GM21717 (cell line): Measurements from ENCODE around the gene LRRC4B.

Experiments
- ATAC-seq: cut with Tn5 transposase; IDR thresholded peaks from one replicate; pipeline ENCODE4 v1.9.1; 2021; ENCODE audit warnings: mild to moderate bottlenecking, moderate library complexity; ENCODE audit not compliant: unreplicated experiment

Gene LRRC4B

DNA sequence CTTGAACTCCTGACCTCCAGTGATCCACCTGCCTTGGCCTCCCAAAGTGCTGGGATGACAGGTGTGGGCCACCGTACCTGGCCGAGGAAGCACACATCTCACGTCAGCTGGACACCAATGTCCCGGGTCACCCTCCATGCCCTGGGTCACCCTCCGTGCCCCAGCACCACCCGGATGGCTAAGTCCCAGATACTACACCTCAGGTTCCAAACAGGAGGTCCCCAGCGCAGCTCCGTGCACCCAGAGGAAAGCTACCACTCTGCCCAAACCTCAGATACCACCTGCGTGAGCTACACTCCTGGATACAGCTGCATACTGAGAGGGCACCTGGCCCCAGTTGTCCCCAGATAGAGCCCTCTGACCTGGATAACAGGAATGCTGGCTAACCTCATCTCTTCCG, 14.0 kb downstream of the LRRC4B start:
- no peak for ATAC-seq

DNA sequence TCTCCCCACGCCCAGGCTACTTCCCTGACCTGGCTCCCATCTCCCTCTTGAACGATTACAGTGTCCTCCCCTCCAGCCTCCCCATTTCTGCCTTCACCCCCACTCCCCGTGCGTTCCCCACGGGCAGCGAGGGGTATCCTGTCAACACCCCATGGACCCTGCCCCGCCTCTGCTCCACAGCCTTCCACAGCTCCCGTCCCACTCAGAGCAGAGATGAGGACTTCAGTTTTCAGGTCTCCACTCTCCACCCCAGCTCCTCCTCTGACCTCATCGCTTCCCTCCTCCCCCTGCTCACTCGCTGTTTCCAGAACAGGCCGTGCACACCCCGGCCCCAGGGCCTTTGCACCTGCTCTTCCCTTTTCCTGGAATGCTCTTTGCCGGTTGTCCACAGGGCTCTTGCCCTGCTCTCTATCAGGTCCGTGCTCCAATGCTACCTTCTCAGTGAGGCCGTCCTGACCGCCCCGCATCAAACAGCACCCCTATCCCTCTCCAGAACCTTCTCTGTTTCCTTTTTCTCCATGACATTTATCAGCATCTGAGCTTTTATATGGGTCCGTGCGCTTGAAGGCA, 15.0 kb downstream of the LRRC4B start:
- ATAC-seq, result no peak

DNA sequence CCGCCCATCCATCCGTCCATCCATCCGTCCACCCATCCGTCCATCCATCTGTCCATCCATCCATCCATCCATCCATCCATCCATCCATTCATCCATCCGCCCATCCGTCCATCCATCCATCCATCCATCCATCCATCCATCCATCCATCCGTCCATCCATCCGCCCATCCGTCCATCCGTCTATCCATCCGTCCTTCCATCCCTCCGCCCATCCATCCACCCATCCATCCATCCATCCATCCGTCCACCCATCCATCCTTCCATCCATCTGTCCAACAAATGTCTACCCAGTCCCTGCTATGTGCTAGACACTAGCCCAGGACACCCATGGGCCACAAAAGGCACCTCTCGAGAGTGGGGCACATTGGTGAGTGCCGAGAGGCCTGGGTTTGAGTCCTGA, 15.7 kb downstream of the LRRC4B start:
- no peak for ATAC-seq

DNA sequence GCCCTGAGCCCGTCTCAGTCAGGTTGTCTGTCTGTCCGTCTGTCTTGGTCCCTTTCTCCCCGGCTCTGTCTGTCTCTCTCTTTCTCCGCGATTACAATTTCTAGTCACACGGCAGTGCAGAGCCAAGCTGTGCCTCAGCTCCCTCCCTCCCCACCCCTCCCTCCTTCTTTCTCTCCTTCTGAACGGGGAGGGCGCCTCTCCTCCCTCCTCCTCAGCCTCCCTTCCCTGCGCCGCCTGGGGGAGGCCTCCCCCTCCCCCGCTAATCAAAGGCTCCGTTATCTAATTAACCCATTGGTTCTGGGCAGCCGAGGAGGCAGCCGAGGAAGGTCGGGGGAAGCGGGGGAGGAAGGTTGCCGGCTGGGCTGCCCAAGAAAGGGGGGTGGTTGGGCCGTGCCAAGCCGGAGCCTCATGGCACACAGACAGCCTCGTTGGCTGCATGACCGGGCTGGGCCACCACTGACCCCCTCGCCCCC, 16.5 kb downstream of the LRRC4B start:
- ATAC-seq, result no peak

DNA sequence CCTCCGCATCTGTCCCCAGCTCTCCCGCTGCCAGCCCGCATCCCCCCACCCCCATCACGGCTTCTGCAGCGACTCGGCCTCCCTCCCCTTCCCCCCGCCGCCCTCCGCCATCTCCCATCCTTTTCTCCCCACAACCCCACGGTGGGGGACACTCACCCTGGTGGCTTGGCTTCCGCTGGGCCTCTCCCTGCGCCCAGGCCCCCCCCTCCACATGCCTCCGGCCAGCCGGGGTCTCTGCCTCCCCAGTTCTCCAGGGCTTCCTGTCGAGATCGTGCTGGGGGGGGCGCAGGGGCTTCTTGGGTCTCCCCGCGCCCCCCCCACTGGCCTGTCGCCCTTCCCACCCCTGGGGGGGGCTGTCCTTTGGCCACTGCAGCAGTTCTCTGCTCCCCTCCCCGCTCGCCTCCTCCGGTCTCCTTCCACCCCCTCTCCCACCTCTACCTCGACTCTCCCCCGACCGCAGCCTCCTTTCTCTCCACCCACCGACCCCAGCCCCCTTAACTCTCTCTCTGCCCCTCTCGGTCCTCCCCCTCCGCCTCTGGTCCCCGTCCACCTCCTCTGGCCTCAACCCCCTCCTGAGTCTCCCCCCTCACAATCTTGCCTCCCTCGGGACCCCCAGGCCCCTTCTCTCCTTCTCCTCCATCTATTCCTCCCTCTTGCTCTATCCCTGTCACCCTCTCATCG, 17.1 kb downstream of the LRRC4B start:
- ATAC-seq, result no peak

DNA sequence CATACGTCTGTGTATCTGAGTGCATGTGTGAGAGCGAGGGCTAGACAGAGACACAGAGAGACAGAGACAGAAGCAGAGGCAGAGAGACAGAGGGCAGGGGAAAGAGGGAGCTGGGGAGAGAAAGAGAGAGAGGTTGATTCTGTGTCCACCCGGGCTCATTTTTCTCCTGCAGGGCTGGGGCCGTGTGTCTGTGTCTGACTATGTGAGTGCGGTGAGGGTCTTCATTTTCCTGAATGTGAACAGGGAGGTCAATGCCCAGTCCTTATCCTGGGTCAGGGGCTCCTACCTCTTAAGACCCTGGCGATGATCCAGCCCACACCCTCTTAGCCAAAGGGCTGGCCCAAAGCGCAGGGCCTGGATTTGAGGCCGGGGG, 17.7 kb downstream of the LRRC4B start:
- no peak for ATAC-seq

DNA sequence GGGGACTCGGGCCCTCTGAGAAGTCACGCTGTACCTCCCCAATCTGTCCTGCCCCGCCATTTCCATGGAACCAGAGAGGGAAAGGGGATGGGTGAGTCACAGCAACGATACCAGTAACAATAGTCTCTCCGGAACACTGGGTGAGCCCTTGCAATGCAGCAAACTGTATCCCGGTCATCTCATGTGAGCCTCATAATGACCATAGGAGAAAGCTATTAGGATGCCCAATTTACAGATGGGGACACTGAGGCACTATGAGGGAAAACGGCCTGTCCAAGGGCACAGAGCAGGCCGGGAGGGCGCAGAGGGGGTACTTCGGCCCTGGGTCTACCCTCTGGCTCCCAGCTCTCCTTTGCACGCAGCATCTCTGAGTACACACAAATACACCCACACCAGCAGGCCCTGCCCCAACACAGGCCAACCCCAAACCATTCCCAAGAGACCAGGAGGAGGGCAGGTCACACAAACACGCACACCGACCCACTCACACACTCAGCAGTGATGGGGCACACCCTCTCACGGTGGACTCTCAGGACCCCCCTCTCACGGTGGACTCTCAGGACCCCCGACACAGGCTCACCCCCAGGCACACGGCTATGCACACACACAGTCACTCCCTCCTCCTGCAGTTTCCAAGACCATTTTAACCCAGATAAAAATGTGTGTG, 18.2 kb downstream of the LRRC4B start:
- no peak for ATAC-seq

DNA sequence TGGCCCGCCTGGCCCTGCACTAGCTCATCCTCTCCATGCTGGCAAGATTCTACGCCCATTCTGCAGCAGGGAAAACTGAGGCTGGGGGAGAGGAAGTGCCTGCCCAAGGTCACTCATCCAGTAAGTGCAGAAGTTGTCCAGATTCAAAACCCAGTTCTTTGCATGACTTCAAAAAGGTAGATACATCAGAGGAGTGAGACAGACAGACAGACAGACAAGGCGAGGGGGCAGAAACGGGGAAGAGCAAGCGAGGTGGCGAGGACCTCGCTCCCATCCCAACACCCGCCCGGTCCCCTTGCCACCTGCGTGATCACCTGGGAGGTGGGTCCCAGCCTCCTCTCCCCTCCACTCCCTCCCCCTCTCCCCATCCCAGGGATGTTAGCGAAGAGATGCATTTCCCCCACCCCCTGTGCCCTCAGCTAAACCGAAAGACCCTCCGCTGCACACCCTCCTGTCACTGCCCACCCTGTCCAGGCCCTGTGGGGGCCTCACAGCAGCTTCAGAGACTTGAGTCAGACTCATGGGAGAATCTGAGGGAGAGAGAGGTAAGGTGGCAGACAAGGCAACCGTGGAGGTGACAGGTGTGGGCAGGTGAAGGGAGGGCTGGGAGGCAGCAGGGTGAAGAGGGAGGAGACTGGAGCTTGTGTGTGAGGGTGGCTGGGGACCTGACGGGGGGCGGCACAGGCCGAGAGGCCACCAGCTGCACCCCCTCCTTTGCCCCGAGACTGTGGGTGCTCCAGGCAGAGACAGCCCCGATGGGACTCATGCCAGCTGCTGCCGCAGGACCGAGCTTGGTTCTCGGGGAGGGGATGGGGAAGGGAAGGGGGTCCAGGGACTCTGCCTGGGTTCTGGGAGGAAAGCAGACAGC, 18.9 kb downstream of the LRRC4B start:
- ATAC-seq, result no peak

DNA sequence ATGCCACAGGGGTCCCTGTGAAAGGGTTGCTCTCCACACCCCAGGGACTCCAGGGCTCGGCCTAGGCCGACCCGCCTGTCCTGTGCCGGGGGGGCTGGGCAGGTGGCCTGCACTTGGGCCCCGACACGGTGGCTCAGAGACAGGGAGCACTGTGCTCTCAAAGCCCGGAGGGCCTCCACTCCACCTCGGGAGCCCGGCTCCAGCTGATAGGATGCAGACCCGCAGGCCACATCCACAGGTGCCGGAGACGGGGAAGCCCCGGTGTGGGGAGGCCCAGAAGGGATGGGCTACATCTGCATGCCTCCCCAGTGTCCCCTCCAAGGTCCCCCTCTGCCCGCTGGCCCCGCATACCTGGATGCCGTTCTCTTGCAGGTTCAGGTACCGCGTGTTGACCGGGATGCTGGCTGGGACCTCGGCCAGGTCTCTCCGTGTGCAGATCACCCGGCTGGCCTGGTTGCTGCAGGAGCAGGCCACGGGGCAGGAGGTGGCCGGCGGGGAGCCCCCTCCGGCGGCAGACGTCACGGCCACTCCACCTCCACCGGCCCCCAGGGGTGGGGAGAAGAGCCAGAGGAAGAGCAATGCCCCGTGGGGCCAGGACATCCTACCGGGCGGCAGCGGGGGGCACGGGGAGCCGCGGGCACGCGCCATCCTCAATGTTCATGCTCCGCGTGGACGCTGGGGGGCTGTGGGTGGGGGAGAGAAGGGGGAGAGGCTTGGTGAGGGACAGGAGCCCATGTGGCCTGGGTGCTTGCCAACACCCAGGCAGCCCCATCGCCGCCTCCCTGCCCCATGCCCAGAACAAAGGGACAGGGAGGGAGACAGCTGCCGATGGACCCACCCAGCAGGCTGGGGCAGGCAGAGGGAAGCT, 19.8 kb downstream of the LRRC4B start:
- no peak for ATAC-seq

DNA sequence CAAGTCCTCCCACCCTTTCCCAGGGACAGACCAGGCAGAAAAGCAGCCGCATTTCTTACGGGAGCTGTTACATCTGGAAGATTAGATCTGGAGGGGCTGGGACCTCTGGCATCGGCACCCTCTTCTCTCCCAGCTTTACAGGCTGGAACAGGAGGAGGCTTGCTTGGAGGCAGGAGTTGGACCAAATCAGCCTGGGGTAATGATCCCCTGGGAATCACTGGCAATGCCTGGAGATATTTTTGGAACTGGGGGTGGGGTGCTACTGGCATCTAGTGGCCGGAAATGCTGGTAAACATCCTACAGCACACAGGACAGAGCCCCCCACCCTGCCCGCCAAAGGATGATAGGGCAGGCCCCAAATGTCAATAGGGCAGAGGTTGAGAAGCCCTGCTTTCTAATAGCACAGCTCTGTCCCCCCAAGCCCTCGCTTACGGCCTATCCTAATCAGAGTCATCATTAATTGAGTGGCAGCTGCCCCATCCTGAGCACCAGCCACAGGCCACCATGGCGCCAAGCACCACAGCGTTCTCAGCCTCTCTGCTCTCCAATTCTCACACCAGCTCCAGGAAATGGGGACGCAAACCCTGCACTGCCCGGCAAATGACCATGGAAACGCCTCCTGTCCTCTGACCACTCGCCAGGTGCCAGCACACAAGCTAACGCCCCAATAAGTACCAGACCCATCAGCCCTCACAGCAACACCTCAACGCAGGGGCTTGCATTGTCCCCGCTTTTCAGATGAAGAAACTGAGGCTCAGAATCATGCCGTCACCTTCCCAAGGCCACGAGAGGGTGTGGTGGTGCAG, 20.6 kb downstream of the LRRC4B start:
- ATAC-seq, result no peak

DNA sequence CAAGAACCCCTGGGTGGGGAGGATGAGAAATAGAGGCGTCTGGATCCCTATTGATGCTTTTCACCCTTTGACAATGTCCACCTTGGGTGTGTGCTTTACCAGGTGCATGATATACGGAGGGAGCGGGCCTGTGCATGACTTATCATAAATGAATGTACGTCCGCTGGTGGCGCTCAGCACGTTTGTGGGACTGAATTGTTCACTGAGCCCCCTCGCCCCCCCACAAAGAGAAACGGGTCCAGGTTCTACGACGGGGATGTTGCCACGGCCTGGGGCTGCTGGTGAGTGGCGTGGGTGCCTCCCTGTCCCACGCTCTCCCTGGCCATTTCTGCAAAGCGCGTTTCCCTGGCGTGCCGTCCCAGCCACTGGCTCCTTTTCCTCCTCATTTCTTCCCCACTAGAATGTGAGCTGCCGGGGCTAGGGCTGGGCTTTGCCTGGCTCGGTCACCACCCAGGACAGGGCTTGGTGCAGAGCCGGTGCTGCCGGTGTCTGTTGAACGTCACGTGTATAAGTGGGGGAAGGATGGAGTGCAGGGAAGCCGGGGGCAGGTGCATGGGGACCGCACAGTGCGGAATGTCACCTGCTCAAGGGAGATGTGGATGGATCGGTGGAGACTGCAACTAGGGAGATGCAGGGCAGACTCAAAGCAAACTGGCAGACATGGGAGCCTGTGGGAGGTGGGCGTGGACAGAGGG, 21.6 kb downstream of the LRRC4B start:
- no peak for ATAC-seq

DNA sequence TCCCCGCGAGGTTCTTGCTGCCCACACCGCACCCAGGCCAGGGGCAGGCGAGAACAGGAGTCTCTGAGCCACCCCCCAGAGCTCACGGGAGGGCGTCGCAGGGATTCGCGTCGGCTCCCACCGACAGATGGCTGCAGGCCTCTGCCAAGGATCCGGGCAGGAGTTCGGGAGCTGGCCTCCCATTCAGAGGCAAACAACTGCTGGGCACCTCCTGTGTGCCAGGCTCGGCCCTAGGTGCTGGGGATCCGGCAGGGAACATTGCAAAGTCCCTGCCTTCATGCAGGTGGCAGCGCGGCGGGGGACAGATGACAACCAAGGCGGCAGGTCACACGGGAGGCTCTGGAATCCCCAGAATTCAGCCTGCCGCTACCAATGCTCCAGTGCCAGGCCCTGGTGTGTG, 25.3 kb downstream of the LRRC4B start:
- no peak for ATAC-seq

DNA sequence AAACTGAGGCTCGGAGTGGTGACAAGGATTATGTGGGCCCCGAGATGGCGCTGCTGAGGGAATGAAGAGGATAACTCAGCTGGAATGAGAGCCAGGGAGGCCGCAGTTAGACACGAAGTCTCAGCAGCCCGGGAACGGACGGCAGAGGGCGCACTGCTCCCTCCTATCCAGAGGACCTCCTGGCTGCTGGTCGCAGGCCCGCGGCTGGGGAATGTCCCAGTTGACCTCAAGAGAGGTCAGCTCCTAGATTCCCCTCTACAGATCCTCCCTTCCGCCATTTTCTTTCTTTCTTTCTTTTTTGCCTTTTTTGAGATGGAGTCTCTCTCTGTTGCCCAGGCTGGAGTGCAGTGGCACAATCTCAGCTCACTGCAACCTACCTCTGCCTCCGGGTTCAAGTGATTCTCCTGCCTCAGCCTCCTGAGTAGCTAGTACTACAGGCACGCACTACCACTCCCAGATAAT, 30.4 kb downstream of the LRRC4B start:
- no peak for ATAC-seq

DNA sequence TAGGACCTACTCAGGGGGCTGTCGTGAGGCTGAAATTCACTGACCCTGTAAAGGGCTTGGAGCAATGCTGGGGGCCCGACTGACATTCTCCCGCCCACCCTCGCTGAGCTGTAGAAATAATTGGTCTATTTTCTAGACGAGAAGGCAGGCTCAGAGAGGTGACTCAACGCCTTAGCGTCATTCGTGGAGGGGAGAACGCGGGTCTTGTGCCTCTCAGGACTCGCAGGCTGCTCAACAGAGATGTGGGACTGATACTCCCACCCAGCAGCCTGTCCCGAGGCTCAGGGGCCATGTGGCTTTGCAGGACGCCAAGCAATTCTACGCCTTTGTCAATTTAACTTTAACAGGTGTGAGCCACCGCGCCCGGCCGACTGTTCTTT, 30.9 kb downstream of the LRRC4B start:
- no peak for ATAC-seq

DNA sequence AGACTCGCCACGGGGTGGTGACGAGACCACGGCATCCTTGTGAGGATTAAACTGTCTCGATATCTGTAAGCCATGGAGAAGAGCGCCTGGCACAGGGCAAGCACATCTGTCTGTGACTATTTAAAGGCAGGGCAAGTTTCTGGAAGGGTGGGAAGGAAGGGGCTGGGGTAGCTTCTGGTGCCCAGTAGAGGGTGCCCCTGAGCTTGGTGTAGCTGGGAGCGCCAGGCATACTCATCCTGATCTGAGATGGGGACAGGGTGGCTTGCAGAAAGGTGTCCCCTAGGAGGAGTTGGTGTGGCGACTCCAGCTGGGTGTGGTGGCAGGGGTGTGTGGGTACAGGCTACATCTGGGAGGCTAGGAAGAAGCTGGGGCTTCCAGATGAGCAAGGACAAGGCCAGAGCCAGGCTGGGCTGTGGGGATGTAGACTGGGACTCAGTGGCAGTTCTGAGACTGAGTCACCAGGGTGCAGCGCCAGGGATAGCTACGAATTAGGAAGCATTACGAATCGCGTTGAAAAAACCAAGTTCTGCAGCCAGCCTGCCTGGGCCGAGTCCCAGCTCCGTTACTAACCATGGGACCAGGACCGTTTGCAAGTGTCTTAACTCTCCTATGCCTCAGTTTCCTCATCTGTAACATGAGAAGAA, 31.5 kb downstream of the LRRC4B start:
- ATAC-seq, result no peak

DNA sequence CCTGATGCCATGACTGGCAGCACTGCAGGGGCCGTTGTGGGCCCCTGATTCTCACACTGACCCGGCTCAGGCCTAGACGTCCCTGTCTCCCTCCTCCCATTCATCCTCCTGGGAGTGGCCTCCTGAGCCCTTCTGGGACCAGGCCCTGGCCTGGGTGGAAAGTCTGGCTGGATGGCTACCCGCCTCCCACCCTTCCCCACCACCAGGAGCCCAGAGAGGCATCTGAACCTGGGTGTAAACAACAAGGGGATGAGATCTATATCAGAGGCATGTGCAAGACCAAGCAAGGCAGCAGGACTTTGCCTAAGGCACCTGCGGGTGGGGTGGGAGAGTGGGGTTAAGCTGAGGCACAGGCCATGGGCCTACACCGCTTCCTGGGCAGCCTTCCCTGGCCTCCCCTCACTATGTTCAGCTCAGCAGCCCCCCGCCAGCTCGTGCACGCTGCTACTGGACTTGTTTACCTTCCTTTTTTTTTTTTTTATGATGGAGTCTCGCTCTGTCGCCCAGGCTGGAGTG, 32.5 kb downstream of the LRRC4B start:
- ATAC-seq, result no peak

DNA sequence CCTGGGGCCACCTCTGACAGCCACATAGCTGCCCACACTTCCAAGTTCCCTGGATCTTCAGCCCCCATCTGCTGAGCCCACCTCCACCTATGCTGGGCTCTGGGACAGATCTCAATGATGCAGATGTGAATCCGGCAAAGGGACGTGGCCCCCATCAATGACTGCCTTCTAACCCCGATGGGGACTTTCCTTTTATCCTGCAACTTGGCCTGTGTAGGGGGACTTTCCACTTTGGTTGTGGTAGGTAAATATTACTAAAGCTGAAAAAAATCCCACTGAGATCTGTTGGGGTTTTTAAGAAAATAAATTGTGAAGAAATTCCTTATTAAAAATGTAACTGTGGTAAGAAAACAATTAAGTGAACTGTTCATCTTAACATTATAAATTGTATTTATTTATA, 33.8 kb downstream of the LRRC4B start:
- ATAC-seq, result no peak

DNA sequence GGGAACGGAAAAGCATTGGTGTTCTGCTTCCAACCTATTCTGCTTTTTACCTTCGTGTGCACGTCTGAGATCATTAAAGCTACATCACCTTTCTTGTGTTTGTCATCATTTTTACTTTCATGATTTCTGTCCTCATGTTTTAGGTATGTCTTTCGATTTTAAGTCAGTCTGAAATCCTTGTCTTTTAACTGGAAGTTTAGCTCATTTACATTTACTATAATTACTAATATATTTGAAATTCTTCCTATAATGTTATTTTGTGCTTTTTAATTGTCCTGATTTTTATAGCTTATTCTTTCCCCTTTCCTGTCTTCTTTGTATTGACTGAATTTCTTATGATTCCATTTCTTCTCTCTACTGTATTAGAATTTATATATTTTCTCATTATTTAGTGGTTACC, 35.3 kb downstream of the LRRC4B start:
- ATAC-seq, result no peak
